HS-5 (cell line): ENCODE data around the gene KRT85.
"Not testable (repeated sequence)": the region's sequence is repeated elsewhere in the genome, so short reads cannot be mapped to it uniquely, and the experiment has no call there.

ENCODE experiments used
- DNase-seq: peaks from one replicate; pipeline ENCODE4 v3.0.0-alpha.2; 2012; ENCODE audit warnings: low read depth

Gene KRT85

GRCh38 chr12:52323416-52324152 is 43.7 kb downstream of the KRT85 start:
- DNase-seq: no peak

DNA sequence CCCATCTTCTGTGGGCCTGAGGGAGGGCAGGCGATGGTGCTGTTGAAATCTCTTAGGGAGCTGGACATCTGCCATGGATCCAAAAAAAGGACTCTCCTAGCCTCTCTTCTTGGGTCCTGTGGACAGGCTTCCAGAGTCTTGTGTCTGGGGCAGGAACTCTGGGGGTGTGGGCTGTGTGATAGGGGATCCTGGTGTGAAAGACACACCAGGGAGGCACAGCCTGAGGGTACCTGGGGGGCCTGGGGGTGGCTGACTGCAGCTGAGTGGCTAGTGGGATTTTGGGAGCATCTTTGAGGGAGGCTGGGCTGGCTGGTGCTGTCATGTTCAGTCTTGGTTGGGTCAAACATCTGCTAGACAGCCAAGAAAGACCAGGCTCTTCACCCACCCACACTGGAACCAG is 44.3 kb downstream of the KRT85 start:
- DNase-seq: no peak

GRCh38 chr12:52322069-52322468 is 45.2 kb downstream of the KRT85 start:
- no peak for DNase-seq

DNA sequence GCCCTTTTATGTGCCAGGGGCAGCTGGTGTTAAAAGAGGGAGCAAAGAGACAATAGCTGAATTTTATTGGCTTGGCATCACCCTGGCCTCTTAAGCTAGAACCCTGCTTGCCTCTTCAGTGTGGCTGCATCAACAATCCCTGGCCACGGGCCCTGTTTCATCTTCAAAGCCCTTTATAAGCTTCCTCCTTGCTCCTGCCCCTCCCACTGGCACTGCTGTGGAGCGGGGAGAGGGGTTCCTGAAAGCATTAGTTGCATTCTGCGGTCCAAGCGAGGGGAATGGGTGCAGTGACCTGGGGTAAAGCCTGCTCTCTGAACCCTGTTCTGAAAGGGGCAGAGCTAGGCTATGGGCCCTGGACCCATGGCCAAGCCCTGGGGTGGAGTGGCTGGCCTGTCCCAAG is 45.9 kb downstream of the KRT85 start:
- DNase-seq: no peak

DNA sequence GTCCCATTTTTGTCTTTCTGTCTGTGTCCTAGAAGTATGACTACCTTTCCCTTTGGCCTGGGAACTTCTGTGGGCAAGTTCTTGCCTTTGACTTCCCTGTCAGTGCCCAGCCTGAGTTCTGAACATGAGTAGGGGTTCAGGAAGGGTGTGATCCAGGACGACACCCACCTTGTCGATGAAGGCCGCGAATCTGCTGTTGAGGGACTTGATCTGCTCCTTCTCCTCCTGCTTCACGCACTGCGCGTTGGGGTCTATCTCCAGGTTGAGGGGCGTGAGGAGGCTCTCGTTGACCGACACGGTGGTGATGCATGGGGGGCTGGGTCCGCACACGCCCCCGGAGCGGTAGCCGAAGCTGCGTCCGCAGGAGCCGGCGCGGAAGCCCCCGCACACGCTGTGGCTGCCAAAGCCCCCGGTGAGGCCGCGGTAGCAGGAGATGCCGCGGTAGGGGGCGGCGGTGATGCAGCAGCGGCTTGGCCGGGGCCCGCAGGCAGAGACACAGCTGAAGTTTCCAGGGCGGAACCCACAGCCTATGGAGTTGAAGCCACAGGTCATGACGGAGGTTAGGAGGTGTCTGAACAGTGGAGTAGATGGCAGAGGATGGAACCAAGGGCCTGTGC is 46.4 kb downstream of the KRT85 start, which contains the start of gene KRT83:
Gene KRT83 (minus strand): TSS at position 615 of the 617 bp plus-strand sequence. CDS start 63 bp downstream, at position 552.
- no peak for DNase-seq

DNA sequence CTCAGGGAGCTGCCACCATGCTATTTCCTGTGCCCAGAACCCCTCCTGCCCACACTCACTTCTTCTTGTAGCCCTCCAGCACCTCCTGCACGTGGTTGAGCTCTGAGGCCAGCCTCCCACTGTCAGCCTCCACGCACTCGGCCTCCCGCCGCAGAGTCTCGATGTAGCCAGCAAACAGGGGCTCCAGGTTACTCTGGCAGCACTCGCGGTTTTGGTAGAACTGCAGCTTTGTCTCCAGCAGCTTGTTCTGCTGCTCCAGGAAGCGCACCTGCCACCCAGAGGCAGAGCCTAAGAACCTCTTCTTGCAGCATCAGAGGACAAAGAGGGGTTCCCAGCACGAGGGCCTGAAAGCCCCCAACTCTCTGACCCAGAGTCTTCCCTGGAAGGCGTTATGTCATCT is 48.2 kb downstream of the KRT85 start:
- DNase-seq: no peak

GRCh38 chr12:52318241-52318990 is 48.9 kb downstream of the KRT85 start:
- no peak for DNase-seq

DNA sequence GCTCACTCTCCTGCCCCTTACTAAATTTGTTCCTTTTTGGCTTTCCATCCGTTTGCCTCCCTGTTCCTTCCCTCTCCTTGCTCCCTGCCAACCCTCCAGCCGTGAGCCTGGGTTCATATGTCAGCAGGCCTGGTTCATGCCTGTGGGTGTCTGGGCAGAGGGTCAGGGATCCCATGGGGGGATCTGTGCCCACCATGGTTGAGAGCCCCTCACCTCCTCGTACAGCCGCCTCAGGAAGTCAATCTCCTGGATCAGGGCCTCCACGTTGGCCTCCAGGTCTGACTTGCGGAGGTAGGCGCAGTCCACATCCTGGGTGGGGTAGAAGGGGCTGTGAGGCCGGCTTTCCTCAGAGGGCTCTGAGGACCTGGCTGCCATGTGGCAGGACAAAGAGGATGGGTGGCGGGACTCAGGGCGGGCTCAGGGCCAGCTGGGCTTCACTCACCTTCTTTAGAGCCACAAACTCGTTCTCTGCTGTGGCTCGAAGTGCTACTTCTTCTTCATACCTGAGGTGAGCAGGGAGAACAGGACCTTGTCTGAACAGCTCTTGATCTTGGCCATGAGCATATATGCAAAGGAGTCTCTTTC is 49.7 kb downstream of the KRT85 start:
- DNase-seq: no peak

- no peak for DNase-seq
These were observed 50.6 kb downstream of the KRT85 start for GRCh38 chr12:52316701-52317100.

DNA sequence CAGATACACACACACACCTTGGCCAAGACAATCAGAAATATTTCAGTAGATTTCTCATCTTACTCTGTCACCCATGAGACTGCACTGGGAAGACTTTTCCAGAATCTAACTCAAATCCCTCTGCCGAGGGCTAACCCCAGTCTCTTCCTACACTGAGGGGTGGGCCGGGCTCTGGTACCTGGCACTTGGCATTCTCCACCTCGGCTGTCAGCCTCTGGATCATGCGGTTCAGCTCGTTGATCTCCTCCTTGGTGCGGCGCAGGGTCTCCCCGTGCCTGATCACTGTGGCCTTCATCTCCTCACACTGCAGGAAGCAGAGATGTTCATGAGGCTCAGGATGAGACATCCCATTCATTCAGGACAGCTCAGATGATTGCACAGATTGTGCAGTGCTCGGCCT is 51.0 kb downstream of the KRT85 start:
- no peak for DNase-seq

GRCh38 chr12:52315721-52316120 is 51.6 kb downstream of the KRT85 start:
- not testable (repeated sequence) for DNase-seq

DNA sequence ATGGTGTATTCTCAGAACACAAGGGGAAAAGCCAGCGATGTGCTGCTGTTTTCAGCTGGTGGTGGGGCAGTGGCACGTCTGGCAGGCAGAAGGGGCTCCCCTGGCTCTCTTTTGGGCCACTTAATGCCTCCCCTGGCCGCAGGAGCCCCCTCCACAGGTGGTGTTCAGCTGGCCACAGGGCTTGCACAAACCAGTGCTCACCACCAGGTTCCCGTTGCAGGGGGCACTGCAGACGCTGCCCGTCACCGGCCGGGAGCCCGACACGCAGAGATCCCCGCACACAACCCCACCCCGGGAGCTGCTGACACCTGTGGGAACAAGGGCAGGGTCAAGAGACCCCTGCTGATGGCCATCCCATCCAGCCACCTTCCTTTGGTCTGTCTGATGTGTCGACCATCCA is 52.8 kb downstream of the KRT85 start:
- DNase-seq: no peak

- no peak for DNase-seq
These were observed 53.4 kb downstream of the KRT85 start for GRCh38 chr12:52313926-52314325.

DNA sequence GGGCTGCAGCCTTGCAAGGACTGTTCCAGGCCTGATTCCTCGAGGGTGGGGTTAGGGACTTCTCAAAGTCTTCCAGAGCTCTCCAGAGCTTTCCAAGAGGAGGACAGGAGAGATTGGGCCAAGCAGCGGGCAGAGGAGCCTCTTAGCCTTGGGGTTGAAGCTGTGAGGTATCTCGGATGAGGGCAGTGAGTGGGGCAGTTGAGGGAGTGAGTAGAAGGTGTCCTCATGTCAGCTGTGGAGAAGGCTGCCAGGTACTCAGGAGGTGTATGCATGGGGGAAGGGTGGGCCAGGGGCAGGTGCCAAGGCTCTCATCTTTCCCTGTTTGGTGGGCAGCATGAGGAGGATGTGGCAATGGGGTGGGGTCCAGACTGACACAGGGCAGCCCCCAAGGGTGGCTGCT is 53.8 kb downstream of the KRT85 start:
- no peak for DNase-seq

DNA sequence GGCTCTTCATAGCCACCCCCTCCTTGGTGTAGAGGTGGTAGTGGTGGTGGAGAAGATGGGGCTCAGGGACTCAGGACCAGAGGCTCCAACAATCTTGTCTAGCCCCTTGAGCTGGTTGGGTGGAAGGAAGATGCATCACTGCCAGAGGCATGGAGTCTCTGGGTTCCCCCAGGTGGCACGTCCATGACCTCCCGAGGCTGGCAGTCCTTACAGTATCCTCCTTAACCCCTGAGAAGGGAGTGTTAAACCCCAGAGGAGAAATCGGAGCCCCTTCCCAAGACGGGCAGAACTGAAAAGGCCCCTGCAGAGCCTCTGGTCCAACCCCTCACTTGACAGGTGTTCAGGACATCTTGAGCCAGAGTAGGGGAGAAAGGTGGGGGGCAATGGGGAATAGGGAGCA is 55.2 kb downstream of the KRT85 start:
- DNase-seq: no peak

GRCh38 chr12:52311285-52311648 is 56.0 kb downstream of the KRT85 start:
- no peak for DNase-seq

DNA sequence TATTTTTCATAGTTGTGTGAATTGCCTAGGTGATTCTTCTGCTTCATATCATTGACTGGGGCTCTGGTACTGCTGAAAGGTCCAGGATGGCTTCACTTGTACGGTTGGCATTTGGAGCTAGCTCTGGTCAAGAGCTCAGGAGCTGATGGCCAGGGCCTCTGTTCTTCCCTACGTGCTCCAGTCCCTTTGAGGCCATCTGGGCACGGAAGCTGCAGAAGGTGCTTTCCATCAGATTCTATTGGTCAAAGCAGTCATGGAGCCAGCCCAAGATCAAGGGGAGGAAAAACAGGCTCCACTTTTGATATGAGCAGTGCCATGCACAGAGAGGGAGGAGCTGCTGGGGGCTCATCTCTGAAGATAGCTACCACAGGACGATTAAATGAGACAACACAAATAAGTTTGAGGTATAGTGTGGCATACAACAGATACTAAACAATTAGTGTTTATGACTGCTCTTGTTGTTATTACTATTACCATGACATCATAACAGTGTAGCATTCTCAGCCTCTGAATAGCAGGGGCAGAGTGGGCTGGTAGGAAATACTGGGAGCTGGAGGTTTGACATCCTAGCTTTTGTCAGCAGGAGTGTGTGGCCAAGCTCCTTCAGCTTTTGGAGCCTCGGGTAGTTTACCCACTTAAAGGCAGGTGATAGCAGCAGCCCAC is 56.5 kb downstream of the KRT85 start:
- DNase-seq: no peak
